Esophagus (tissue), 2 donors: ENCODE results near the gene C5. TPM values are rescaled to one million over a fixed set of nuclear protein-coding genes. Genes with fewer than 3 reads are reported as not detected.

Experiments used
- H3K27ac ChIP-seq, 2 donors: one replicate each; pipeline ENCODE4 v1.5.1; 2013; ENCODE audit warnings: low read depth in 2 of 2, mild to moderate bottlenecking in 2 of 2, inconsistent platforms in 1 of 2, low read length in 1 of 2, moderate library complexity in 1 of 2
- H3K27me3 ChIP-seq, 2 donors: one replicate each; pipeline ENCODE4 v1.6.1; 2013; ENCODE audit warnings: low read length in 2 of 2, control low read depth in 1 of 2, mild to moderate bottlenecking in 1 of 2; ENCODE audit not compliant: insufficient read depth in 2 of 2, control insufficient read depth in 1 of 2
- H3K36me3 ChIP-seq, 2 donors: one replicate each; pipeline ENCODE4 v1.6.1; 2013; ENCODE audit warnings: low read length in 1 of 2; ENCODE audit not compliant: control insufficient read depth in 2 of 2, insufficient read depth in 2 of 2
- H3K4me1 ChIP-seq, 2 donors: one replicate each; pipeline ENCODE4 v1.6.1; 2013; ENCODE audit warnings: low read length in 1 of 2; ENCODE audit not compliant: control insufficient read depth in 2 of 2, insufficient read depth in 2 of 2
- H3K4me3 ChIP-seq, 2 donors: one replicate each; pipeline ENCODE4 v1.5.1; 2013; ENCODE audit warnings: low read length in 2 of 2, mild to moderate bottlenecking in 2 of 2, low read depth in 1 of 2, moderate library complexity in 1 of 2
- H3K9me3 ChIP-seq, 2 donors: one replicate each; pipeline ENCODE4 v1.6.1; 2013; ENCODE audit warnings: mild to moderate bottlenecking in 2 of 2, low read depth in 1 of 2, low read length in 1 of 2, moderate library complexity in 1 of 2; ENCODE audit not compliant: control insufficient read depth in 2 of 2, insufficient read depth in 1 of 2
- WGBS, 2 donors: extraction: QIAGEN DNeasy Blood & Tissue Kit; methylation state at CpG; one replicate each; pipeline ENCODE4 v1.1.7; 2013; 5-methylcytosine and 5-hydroxymethylcytosine counted together
- polyA plus RNA-seq, 2 donors: library from polyadenylated mRNA; stranded (reverse); fragments of 200-250 nt; gene quantifications; one replicate each; pipeline ENCODE4 v1.2.3, GENCODE V29; 2013
- donor health status: healthy with polysubstance abuse.
- donor health status: Bipolar disorder and iron deficiency.

C5 gene
- polyA plus RNA-seq, 2 donors = 1.0 to 1.7 TPM

GRCh38 chr9:120996409-120996808 lies 53.7 kb downstream of the C5 start:
- WGBS, 2 donors = 63 to 77% methylated on average over 3 of the region's 3 CpGs
- Histone ChIP-seq H3K4me3 (no peak overlapping the region), H3K4me1 (no peaks in the 10 kb centered on the region), H3K36me3 (no peaks in the 10 kb centered on the region), H3K27me3 (no peaks in the 10 kb centered on the region), H3K9me3 (no peaks in the 10 kb centered on the region), H3K27ac (no peak overlapping the region)

- no peaks in the 10 kb centered on the region for H3K36me3 ChIP-seq
- H3K9me3 ChIP-seq = no peaks in the 10 kb centered on the region
- H3K27ac ChIP-seq = no peak overlapping the region
- H3K4me3 ChIP-seq = no peak overlapping the region
- no peaks in the 10 kb centered on the region for H3K4me1 ChIP-seq
- WGBS, 2 donors = 88 to 89% methylated on average over 4 of the region's 4 CpGs
- no peaks in the 10 kb centered on the region for H3K27me3 ChIP-seq
Observed at GRCh38 chr9:120989065-120989464, 61.0 kb downstream of the C5 start.

- no peaks in the 10 kb centered on the region for H3K27me3 ChIP-seq
- H3K36me3 ChIP-seq = no peaks in the 10 kb centered on the region
- no peaks in the 10 kb centered on the region for H3K4me1 ChIP-seq
- no peak overlapping the region for H3K27ac ChIP-seq
- no peaks in the 10 kb centered on the region for H3K9me3 ChIP-seq
- H3K4me3 ChIP-seq = no peak overlapping the region
- 31 to 43% methylated on average over 2 of the region's 2 CpGs for WGBS, 2 donors
Observed at GRCh38 chr9:120985819-120986222, 64.3 kb downstream of the C5 start.

- Histone ChIP-seq H3K27ac (no peak overlapping the region), H3K4me3 (no peak overlapping the region), H3K36me3 (no peaks in the 10 kb centered on the region), H3K27me3 (no peaks in the 10 kb centered on the region), H3K9me3 (no peaks in the 10 kb centered on the region), H3K4me1 (no peaks in the 10 kb centered on the region)
- WGBS, 2 donors = 89 to 93% methylated on average over 3 of the region's 3 CpGs
Observed at GRCh38 chr9:120983259-120983837, 66.7 kb downstream of the C5 start.

- Histone ChIP-seq H3K36me3 (no peaks in the 10 kb centered on the region), H3K4me3 (no peak overlapping the region), H3K27me3 (no peaks in the 10 kb centered on the region), H3K4me1 (no peaks in the 10 kb centered on the region), H3K9me3 (no peaks in the 10 kb centered on the region), H3K27ac (no peak overlapping the region)
- WGBS, 2 donors = 64 to 68% methylated on average over 3 of the region's 3 CpGs
Observed at GRCh38 chr9:120982836-120983235, 67.2 kb downstream of the C5 start.

- no peak overlapping the region for H3K4me3 ChIP-seq
- H3K4me1 ChIP-seq = no peaks in the 10 kb centered on the region
- WGBS, 2 donors = 92 to 94% methylated on average over 3 of the region's 3 CpGs
- no peak overlapping the region for H3K27ac ChIP-seq
- no peaks in the 10 kb centered on the region for H3K9me3 ChIP-seq
- no peaks in the 10 kb centered on the region for H3K27me3 ChIP-seq
- no peaks in the 10 kb centered on the region for H3K36me3 ChIP-seq
Observed at GRCh38 chr9:120980951-120981350, 69.1 kb downstream of the C5 start.

- WGBS, 2 donors = 90% methylated on average over 8 of the region's 8 CpGs
- no peak overlapping the region for H3K27ac ChIP-seq
Observed at GRCh38 chr9:120979797-120980196, 70.3 kb downstream of the C5 start.

GRCh38 chr9:120978987-120979386 lies 71.1 kb downstream of the C5 start:
- WGBS, 2 donors = 79 to 86% methylated on average over 3 of the region's 3 CpGs
- Histone ChIP-seq H3K27ac (no peak overlapping the region), H3K27me3 (no peaks in the 10 kb centered on the region), H3K9me3 (no peaks in the 10 kb centered on the region), H3K4me1 (no peaks in the 10 kb centered on the region), H3K4me3 (no peak overlapping the region), H3K36me3 (no peaks in the 10 kb centered on the region)

More at GRCh38 chr9:120979797-120980196, 70.3 kb downstream of the C5 start:
- Histone ChIP-seq H3K4me3 (no peak overlapping the region), H3K4me1 (no peaks in the 10 kb centered on the region), H3K36me3 (no peaks in the 10 kb centered on the region), H3K27me3 (no peaks in the 10 kb centered on the region), H3K9me3 (no peaks in the 10 kb centered on the region)

- H3K9me3 ChIP-seq = no peaks in the 10 kb centered on the region
Observed at GRCh38 chr9:120977321-120977720, 72.8 kb downstream of the C5 start.

GRCh38 chr9:120974921-120975320 lies 75.2 kb downstream of the C5 start:
- 72 to 85% methylated on average over 1 of the region's 1 CpG for WGBS, 2 donors
- Histone ChIP-seq H3K4me3 (no peak overlapping the region), H3K27ac (no peak overlapping the region), H3K27me3 (no peaks in the 10 kb centered on the region), H3K4me1 (no peaks in the 10 kb centered on the region), H3K9me3 (no peaks in the 10 kb centered on the region), H3K36me3 (no peaks in the 10 kb centered on the region)

More at GRCh38 chr9:120977321-120977720, 72.8 kb downstream of the C5 start:
- 12 to 49% methylated on average over 1 of the region's 1 CpG for WGBS, 2 donors
- no peak overlapping the region for H3K27ac ChIP-seq
- no peaks in the 10 kb centered on the region for H3K36me3 ChIP-seq
- no peaks in the 10 kb centered on the region for H3K4me1 ChIP-seq
- H3K27me3 ChIP-seq = no peaks in the 10 kb centered on the region
- H3K4me3 ChIP-seq = no peak overlapping the region
